G401 (cell line): ENCODE results near the gene KRTAP13-1. TPM values are rescaled to one million over a fixed set of nuclear protein-coding genes. Genes with fewer than 3 reads are reported as not detected.

Experiments
- DNase-seq: peaks from one replicate; pipeline ENCODE4 v3.0.0-alpha.2; 2015; ENCODE audit warnings: low spot score
- in situ Hi-C: cut with HindIII; loops from 2 replicates; pipeline ENCODE4 v1.10.0; 2016; ENCODE audit warnings: low sequenced_read_pairs, mixed read lengths
- total RNA-seq: library from RNA; depleted of rRNA; stranded (reverse); fragments of >200 nt; shearing (Covaris generic); gene quantifications from 2 replicates; pipeline ENCODE4 v1.2.3, GENCODE V29; 2014; rRNA removed

Gene KRTAP13-1, protein sequence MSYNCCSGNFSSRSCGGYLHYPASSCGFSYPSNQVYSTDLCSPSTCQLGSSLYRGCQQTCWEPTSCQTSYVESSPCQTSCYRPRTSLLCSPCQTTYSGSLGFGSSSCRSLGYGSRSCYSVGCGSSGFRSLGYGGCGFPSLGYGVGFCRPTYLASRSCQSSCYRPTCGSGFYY
- total RNA-seq = not detected in 2 replicates

DNA sequence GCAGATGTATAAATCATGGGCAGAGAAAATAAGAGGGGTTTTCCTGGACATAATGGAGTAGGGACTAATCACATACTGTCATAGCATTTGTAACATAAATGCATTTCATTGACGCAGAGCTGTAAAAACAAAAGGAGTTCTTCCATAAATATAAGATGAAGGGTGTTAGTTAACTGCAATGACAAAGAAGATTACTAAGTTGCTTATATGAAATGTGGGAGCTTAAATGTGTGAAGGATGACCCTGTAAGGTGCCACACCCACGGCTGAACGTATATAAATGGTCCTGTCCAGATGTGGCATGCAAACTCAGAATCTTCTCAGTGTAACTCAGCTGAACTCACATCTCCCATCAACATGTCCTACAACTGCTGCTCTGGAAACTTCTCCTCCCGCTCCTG is at the start of gene KRTAP13-1:
KRTAP13-1 (plus strand) TSS at position 301 of the 400 bp plus-strand sequence; CDS start at position 357, 56 bp downstream.
- in situ Hi-C loops = no loop called here

DNA sequence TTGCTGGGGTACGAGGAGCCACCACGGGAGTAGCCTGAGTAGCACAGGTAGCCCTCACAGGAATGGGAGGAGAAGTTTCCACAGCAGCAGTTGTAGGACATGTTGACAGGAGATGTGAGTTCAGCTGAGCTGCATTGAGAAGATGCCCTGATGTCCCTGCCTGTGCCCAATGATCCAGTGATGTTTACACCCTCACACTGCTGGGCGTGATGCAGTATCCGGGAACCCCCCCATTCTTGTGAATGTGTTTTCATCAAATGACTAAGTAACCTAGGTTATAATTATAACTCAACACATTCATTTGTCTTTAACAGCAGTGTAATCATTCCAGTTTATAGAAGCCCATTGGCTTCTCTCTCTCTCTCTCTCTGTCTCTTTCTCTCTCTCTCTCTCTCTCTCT is 47.3 kb upstream of the KRTAP13-1 start, which contains the start of gene KRTAP23-1:
KRTAP23-1 (minus strand) TSS at position 101 of the 400 bp plus-strand sequence; CDS start at position 101, 0 bp downstream.
- DNase-seq = no peak
- in situ Hi-C loops = no loop called here

More for the DNA sequence above, at the start of gene KRTAP13-1:
- DNase-seq = no peak

DNA sequence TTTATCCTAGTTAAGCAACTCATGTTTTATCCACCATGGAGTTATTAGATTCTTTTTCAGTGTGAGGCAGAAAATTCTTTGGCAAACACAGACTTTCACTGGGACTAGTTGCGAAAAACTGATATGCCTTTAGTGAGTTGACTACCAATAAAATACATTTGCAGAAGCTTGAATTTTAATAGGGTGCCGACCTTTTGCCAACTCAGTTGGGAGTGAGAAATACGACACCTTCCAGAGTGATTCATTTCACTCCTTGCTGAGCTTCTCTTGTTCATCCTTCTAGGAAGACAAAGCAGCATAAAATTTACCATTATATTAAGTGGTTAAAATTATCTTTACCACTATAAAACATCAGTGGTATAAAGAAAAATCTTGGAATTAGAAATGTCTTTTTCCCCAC is 46.3 kb upstream of the KRTAP13-1 start:
- in situ Hi-C loops = no loop called here
- DNase-seq = no peak

DNA sequence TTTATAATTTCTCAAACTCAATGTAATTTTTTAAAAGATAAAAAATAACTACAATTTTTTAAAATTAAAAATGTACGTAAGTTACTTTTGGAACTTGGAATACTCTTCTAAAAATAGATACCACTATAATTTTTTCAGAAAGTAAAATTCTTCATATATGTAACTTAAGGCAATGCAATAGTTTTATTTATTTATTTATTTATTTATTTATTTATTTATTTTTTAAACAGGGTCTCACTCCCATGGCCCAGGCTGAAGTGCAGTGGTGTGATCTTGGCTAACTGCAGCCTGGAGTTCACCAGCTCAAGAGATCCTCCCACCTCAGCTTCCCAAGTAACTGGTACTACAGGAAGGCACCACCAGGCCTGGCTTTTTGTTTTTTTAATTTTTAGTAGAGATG is 44.3 kb upstream of the KRTAP13-1 start:
- no peak for DNase-seq
- in situ Hi-C loops = no loop called here

DNA sequence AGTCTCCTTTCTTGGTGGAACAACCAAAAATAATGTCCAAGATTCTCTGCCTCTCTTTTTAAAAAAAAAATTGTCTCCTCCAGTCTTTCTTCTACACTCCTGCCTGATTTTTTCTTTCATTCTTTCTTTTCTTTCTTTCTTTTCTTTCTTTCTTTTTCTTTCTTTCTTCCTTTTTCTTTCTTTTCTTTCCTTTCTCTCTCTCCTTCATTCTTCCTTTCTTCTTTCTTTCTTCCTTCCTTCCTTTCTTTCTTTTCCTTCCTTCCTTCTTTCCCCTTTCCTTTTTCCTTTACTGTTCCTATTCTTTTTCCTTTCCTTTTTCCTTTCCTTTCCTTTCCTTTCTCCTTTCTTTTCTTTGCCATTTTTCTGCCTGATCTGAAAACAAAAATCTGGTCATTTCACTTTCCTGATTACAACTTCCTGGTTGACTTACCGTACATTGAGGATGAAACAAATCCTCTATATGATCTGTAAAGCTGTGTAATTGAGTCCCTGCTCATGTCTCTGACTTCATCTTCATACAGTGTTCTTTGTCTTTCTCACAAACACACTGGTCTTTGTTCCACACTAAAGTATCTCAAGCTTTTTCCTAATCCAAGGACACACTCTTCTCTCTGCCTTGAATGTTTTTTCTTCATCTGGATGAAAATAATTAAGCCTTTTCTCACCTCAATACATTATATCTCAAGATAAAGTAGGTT is 41.4 kb upstream of the KRTAP13-1 start:
- in situ Hi-C loops = no loop called here
- DNase-seq = no peak

DNA sequence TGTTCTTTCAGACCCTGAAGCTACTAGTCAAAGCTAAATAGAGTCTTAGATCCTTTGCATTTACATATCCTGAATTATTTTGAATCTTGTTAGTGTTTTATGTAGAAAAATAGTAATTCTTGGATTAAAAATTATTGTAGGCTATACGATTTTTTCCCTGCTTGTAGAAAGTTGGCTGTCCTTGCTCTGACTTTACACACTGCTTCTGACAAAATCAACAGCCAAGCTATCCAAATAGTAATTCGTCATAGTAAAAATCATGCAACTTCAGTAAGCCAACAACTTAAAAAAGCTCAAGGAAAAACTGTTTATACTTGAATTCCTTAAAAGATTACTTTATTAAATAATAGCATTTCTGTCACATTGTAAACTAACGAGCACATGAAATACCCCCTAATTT is 39.9 kb upstream of the KRTAP13-1 start:
- in situ Hi-C loops = no loop called here

DNA sequence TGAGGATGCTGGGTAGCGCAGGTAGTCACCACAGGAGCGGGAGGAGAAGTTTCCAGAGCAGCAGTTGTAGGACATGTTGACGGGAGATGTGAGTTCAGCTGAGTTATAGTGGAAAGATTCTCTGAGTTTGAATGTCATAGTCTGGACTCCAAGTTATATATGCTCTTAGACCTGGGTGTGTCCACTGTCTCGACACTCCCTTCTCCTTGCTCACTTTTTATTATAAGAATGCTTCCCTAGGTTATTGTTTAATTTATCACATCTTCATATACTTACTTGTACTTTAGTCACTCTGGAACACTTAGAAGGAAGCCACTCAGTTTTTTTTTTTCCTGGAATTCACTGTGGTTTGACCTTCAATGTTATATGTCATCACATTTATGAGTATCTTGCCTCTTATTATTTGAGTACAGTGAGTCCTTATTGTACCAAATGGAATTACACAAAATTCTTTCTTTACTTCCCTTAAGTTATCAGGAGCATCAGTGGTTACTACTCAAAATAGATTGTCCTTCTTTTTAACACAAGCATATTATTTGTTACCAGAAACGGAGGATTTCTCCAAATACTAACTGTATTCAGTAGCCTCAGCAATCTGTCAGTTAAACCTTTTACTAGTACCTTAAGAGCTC is 23.6 kb upstream of the KRTAP13-1 start, which contains the start of gene KRTAP13-2:
KRTAP13-2 (minus strand) TSS at position 133 of the 632 bp plus-strand sequence; CDS start at position 75, 58 bp downstream.
- DNase-seq = no peak
- in situ Hi-C loops = no loop called here

More for the DNA sequence above, 39.9 kb upstream of the KRTAP13-1 start:
- no peak for DNase-seq

DNA sequence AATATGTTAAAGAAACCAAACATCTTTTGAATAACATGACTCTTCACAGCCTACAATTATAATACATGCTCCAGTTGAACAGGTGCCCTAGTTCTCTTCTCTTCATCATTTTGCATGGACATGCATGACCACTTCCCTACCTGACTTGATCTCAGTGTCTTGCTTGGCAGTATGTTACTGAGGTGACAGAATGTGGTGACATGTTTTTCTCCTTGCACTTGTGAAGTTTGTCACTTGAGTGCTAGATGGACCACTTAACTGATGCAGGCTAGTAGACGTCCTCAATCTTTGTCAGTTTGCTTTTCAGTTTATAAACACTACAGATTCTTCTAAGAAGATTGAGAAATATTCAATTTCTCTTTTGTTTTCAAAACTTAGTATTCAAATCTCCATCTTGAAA is 13.6 kb upstream of the KRTAP13-1 start:
- DNase-seq = no peak
- in situ Hi-C loops = no loop called here

DNA sequence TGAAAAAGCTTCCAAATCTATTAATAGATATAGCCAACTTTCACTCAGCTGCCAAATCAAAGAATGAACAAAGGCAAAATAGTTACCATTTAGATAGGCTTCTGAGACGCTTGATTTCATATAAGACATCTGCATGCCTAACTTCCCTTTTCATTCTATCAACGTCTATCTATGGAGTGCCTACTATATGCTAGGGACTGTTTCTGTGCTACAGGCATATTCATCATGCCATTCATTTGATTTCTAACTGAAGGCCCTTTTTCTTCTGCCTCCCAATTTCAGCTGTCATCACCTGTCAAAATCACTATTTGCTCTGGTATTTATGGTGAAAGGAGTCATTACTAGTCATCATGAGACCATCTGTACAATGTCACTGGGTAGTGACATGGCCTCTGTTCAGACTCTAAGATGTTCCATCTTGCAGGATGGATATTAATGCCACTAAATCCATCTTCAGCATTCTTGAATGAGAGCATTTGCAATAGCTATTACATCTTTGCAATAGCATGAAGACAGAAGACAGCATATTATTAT is 4.3 kb upstream of the KRTAP13-1 start:
- no peak for DNase-seq
- in situ Hi-C loops = no loop called here

DNA sequence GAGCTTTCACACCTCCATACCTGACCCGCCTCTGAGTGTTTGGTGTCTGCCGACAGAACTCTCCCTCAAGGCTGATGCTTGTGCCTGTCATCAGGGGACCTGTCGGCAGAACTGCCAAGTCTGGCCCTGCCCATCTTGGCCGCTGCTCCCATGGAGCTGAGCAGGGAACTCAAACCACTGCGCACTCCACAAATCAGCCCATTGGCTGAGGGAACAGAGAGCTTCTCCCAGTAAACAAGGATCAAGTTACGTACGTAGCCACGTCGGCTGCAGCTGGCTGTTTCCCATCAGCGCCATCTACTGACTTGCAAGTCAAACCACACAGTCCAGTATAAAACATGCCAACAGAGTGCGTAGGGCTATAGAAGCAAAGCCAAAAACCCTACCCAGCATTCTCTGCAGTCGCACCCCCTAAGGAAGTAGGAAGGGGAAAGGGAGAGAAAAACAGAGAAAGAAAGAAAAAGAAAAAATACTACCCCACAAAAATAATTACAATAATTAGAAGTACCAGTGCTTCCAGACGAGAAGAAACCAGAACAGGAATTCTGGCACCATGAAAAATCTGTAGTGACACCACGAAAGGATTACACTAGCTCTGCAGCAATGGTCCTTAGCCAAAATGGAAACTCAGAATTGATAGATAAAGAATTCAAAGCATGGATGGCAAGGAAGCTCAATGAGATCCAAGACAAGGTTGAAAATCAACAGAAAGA is 13.1 kb downstream of the KRTAP13-1 start:
- in situ Hi-C loops = no loop called here
- DNase-seq = no peak

DNA sequence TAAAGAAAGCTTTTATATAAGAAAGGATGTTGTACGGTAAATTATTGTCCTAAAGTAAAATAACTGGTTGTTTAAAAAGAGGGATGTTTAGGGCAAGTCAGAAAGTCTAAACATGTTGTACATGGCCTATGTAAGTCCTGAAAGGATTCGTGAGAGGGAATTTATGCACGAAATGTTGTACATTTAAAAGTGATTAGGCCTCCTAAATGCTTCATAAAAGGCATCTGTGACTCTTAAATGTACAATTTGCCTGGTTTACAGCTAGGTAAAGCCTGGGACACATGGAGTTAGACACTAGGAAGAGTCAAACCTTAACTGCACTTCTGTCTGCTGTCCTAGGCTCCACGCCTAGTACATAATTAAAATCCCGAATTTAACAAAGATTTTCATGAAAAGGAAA is 20.2 kb downstream of the KRTAP13-1 start:
- DNase-seq = no peak
- in situ Hi-C loops = no loop called here

DNA sequence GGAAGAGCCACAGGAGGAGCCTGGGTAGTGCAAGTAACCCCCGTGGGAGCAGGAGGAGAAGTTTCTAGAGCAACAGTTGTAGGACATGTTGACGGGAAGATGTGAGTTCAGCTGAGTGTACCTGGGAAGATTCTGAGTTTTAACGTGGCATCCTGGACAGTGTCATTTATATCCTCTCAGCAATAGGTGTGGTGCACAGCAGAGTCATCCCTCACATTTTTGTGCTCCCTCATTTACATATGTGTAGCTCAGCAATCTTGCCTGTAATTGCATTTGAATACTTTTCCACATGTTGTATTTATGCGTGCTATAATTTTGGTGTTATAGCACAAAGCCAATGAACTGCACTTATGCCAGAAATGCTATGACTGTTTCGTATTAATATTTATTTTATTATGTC is 30.0 kb downstream of the KRTAP13-1 start, which contains the start of gene KRTAP13-3:
KRTAP13-3 (minus strand) TSS at position 101 of the 400 bp plus-strand sequence; CDS start at position 87, 14 bp downstream.
- in situ Hi-C loops = no loop called here

DNA sequence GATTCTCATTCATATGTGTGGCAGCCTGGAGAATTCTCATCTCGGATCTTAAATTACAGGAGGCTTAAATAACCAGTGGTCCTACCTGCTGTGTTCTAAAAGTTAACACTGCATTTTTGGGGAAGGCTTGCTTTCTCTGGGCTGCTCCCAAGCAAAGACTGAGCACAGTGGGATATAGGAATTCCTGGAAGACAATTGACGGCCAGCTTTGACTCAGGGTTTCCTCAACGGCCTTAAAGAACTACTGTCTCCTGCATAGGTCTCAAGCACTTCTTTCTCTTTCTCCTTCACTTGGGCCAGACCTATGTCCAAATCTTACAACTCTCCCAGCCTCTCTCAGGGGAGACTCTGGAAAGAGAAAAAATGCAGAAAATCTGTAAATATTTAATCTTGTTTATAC is 30.9 kb downstream of the KRTAP13-1 start:
- DNase-seq = no peak
- in situ Hi-C loops = no loop called here

More for the DNA sequence above, 30.0 kb downstream of the KRTAP13-1 start, which contains the start of gene KRTAP13-3:
- DNase-seq = no peak

DNA sequence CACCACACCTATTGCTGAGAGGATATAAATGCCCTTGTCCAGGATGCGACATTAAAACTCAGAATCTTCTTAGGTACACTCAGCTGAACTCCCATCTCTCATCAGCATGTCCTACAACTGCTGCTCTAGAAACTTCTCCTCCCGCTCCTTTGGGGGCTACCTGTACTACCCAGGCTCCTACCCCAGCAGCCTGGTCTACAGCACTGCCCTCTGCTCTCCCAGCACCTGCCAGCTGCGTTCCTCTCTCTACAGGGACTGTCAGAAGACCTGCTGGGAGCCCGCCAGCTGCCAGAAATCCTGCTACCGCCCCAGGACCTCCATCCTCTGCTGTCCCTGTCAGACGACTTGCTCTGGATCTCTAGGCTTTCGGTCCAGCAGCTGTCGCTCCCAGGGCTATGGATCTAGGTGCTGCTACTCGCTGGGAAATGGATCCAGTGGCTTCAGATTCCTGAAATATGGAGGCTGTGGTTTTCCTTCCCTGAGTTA is 34.4 kb downstream of the KRTAP13-1 start, which contains the start of gene KRTAP13-4:
KRTAP13-4 (plus strand) TSS at position 51 of the 486 bp plus-strand sequence; CDS start at position 107, 56 bp downstream.
- no peak for DNase-seq
- in situ Hi-C loops = no loop called here

DNA sequence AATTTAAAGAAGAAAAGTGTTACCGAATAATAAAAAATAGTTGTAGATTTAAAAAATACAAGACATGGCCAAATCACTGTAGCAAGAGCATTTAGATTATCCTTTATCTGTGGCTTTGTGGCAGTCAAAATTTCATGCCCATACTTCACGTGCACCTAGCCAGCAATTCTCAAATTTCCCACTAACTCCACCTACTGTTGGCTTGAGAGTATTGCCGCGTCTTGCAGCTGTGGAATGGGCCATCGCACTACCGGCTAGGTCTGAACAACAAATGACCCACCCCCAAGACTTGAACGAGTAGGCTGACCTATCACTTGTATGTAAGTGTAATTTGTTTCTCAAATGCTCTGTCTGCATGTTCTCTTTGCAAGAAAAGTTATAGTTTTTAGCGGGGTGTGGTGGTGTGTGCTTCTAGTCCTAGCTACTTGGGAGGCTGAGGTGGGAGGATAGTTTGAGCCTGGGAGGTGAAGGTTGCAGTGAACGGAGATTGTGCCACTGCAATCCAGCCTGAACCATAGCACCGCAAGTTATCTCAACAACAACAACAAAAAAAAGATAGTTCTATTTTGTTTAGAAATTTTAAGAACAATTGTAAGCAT is 38.3 kb downstream of the KRTAP13-1 start:
- no peak for DNase-seq
- in situ Hi-C loops = no loop called here

DNA sequence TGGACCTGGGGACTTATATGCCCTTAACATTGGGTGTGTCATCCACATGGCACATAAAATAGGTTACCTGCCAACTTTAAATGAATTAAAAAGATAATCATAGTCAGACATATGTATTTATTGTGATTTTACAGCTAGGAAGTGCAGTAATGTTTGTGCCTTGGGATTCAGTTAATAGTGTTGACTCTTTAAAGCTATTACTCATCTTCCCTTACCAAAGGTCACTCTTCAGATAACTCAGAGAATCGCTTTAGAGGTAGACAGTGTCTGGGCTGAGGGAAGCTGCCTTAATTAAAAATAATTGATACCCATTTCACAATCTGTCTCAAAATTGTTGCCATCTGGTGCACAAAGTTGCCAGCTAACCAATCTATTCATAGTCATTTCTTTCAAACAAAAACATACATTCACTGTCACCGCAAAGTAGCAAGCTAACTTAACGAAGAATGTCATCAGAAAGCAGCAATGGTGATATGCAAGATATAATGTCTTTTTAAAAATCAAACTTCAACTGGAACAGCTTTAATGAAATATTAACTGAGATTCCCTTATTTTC is 41.3 kb downstream of the KRTAP13-1 start:
- in situ Hi-C loops = no loop called here
- DNase-seq = no peak

DNA sequence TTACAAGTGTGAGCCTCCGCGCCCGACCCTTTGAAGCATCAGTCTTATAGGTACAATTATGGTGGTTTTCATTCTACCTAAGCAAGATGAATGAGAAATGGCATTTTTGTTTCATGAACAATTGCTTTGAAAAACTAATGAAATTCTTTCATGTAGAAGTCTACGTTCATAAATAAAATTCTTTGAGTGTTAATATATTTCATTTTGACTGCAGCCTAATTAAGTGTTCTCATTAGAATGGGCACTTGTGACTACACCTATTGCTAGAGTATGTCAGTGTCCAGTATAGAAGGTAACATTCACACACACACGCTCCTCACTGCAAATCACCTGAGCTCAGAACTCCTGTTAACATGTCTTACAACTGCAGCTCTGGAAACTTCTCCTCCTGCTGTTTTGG is 44.1 kb downstream of the KRTAP13-1 start, which contains the start of gene KRTAP15-1:
KRTAP15-1 (plus strand) TSS at position 301 of the 400 bp plus-strand sequence; CDS start at position 354, 53 bp downstream.
- in situ Hi-C loops = no loop called here
- DNase-seq = no peak

DNA sequence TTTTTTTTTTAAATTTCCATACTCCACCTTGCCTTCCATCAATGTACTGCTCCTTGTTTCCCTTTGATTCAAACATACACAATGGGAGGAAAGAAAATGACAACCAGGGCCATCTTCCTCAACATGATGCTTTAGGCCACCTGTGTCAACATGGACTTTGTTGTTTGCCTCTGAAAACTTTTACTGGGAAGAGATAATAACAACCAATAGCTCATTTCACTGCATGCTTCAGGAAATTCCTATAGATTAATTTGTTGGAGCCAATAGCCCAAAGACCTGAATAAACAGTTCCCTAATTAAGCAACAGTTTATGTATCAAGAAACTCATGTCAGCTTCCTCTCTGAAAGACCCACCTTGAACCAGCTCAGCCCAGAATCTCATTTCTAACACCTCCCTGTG is 47.4 kb downstream of the KRTAP13-1 start:
- DNase-seq = no peak
- in situ Hi-C loops = no loop called here
